Mesenchymal stem cell (in vitro differentiated cells and primary cell): Measurements from ENCODE around the gene DYNC1I2.

Experiments
- DNase-seq: peaks from one replicate; pipeline ENCODE4 v3.0.0-alpha.2; 2013
- H2AFZ ChIP-seq: one replicate; pipeline ENCODE4 v1.6.1; 2013; ENCODE audit warnings: low read depth, mild to moderate bottlenecking, control low read depth, inconsistent platforms, low read length, moderate library complexity
- H2AK5ac ChIP-seq: 2 replicates; pipeline ENCODE4 v1.6.1; 2013; ENCODE audit warnings: low read length, moderate library complexity, mild to moderate bottlenecking, inconsistent platforms; ENCODE audit not compliant: severe bottlenecking
- H2BK120ac ChIP-seq: one replicate; pipeline ENCODE4 v1.6.1; 2013; ENCODE audit warnings: low read depth, mild to moderate bottlenecking, inconsistent platforms, low read length, moderate library complexity
- H2BK12ac ChIP-seq, 2 experiments: one replicate each; pipeline ENCODE4 v1.6.1; 2013; ENCODE audit warnings: inconsistent platforms in 2 of 2, low read length in 2 of 2, mild to moderate bottlenecking in 2 of 2, moderate library complexity in 2 of 2, control low read depth in 1 of 2
- H2BK15ac ChIP-seq: one replicate; pipeline ENCODE4 v1.6.1; 2013; ENCODE audit warnings: mild to moderate bottlenecking, low read depth, inconsistent platforms; ENCODE audit not compliant: poor library complexity, severe bottlenecking
- H2BK5ac ChIP-seq: 2 replicates; pipeline ENCODE4 v1.6.1; 2013; ENCODE audit warnings: low read depth, mild to moderate bottlenecking, low read length, control low read depth, inconsistent platforms; ENCODE audit not compliant: poor library complexity, severe bottlenecking
- H3K14ac ChIP-seq, 2 experiments: one replicate each; pipeline ENCODE4 v1.6.1; 2013; ENCODE audit warnings: inconsistent platforms in 2 of 2, low read length in 2 of 2, control low read depth in 1 of 2, mild to moderate bottlenecking in 1 of 2, moderate library complexity in 1 of 2
- H3K18ac ChIP-seq, 2 experiments: one replicate each; pipeline ENCODE4 v1.6.1; 2013; ENCODE audit warnings: inconsistent platforms in 2 of 2, low read length in 2 of 2, control low read depth in 1 of 2, low read depth in 1 of 2, mild to moderate bottlenecking in 1 of 2
- H3K23ac ChIP-seq, 2 experiments: one replicate each; pipeline ENCODE4 v1.6.1; 2013; ENCODE audit warnings: inconsistent platforms in 2 of 2, low read length in 2 of 2, mild to moderate bottlenecking in 2 of 2, moderate library complexity in 2 of 2, control low read depth in 1 of 2
- H3K27ac ChIP-seq: 2 replicates; pipeline ENCODE4 v1.5.1; 2013; ENCODE audit warnings: mild to moderate bottlenecking, moderate library complexity, low read length, control low read depth, inconsistent platforms; ENCODE audit not compliant: poor library complexity, severe bottlenecking
- H3K27me3 ChIP-seq, 2 experiments: 2 replicates each; pipeline versions ENCODE4 v1.6.1 to v1.7.0; 2013; ENCODE audit warnings: low read length in 2 of 2, mild to moderate bottlenecking in 2 of 2, moderate library complexity in 2 of 2, control low read depth in 1 of 2, inconsistent platforms in 1 of 2; ENCODE audit not compliant: control insufficient read depth in 1 of 2, insufficient read depth in 1 of 2
- H3K36me3 ChIP-seq, 2 experiments: 2 replicates each; pipeline versions ENCODE4 v1.6.1 to v1.7.0; 2013; ENCODE audit warnings: low read length in 2 of 2, control low read depth in 1 of 2, inconsistent platforms in 1 of 2, low read depth in 1 of 2, mild to moderate bottlenecking in 1 of 2; ENCODE audit not compliant: insufficient read depth in 2 of 2, control insufficient read depth in 1 of 2
- H3K4ac ChIP-seq, 2 experiments: one replicate each; pipeline ENCODE4 v1.6.1; 2013; ENCODE audit warnings: inconsistent platforms in 2 of 2, low read length in 2 of 2, mild to moderate bottlenecking in 2 of 2, moderate library complexity in 2 of 2, control low read depth in 1 of 2, low read depth in 1 of 2
- H3K4me1 ChIP-seq: 2 replicates; pipeline ENCODE4 v1.6.1; 2013; ENCODE audit warnings: low read depth, low read length, control low read depth; ENCODE audit not compliant: control insufficient read depth, insufficient read depth
- H3K4me2 ChIP-seq: 2 replicates; pipeline ENCODE4 v1.6.1; 2013; ENCODE audit warnings: low read length, mild to moderate bottlenecking, inconsistent platforms; ENCODE audit not compliant: poor library complexity, severe bottlenecking
- H3K4me3 ChIP-seq, 2 experiments: 2 replicates each; pipeline versions ENCODE4 v1.5.1 to v1.7.0; 2013; ENCODE audit warnings: low read length in 2 of 2, mild to moderate bottlenecking in 2 of 2, control low read depth in 1 of 2, low read depth in 1 of 2; ENCODE audit not compliant: insufficient read depth in 1 of 2
- H3K79me1 ChIP-seq: replicated peaks from 2 replicates; pipeline ENCODE4 v1.6.1; 2013; ENCODE audit warnings: mild to moderate bottlenecking, control low read depth, low read length, inconsistent platforms; ENCODE audit not compliant: poor library complexity, severe bottlenecking
- H3K9ac ChIP-seq: 2 replicates; pipeline ENCODE4 v1.7.0; 2013; ENCODE audit warnings: mild to moderate bottlenecking, low read length, moderate library complexity
- H3K9me3 ChIP-seq: 2 replicates; pipeline ENCODE4 v1.7.0; 2013; ENCODE audit warnings: mild to moderate bottlenecking, low read length; ENCODE audit not compliant: control insufficient read depth
- H4K8ac ChIP-seq: one replicate; pipeline ENCODE4 v1.6.1; 2013; ENCODE audit warnings: inconsistent platforms, mild to moderate bottlenecking, low read length, moderate library complexity
- H4K91ac ChIP-seq: one replicate; pipeline ENCODE4 v1.6.1; 2013; ENCODE audit warnings: mild to moderate bottlenecking, low read length, inconsistent platforms
- WGBS: methylation state at CpG from one replicate; pipeline ENCODE4 v1.1.7; 2013; ENCODE audit warnings: mixed read lengths; 5-methylcytosine and 5-hydroxymethylcytosine counted together

DYNC1I2 gene

GRCh38 chr2:171788316-171788993, 101.2 kb downstream of the DYNC1I2 start:
- H2BK5ac ChIP-seq, result no peak overlapping the region
- no peak overlapping the region for H3K9ac ChIP-seq
- no peaks in the 10 kb centered on the region for H3K9me3 ChIP-seq
- H3K79me1 ChIP-seq, result peaks cover 2% of the 10 kb centered on the region
- no peak overlapping the region for H2AFZ ChIP-seq
- H4K91ac ChIP-seq, result no peak overlapping the region
- H3K4me3 ChIP-seq, result no peak overlapping the region
- 84% methylated on average over 7 of the region's 7 CpGs for WGBS
- no peak overlapping the region for H2BK12ac ChIP-seq
- no peak overlapping the region for H2BK15ac ChIP-seq
- no peak overlapping the region for H3K23ac ChIP-seq
- H3K4me1 ChIP-seq, result no peaks in the 10 kb centered on the region
- no peak overlapping the region for H3K14ac ChIP-seq
- no peak overlapping the region for H4K8ac ChIP-seq
- no peak overlapping the region for H3K4ac ChIP-seq
- peaks cover 15 to 78% of the 10 kb centered on the region in 2 experiments for H3K36me3 ChIP-seq
- no peak overlapping the region for H2BK120ac ChIP-seq
- no peak overlapping the region for H3K4me2 ChIP-seq
- H2AK5ac ChIP-seq, result no peak overlapping the region
- no peak overlapping the region for H3K27ac ChIP-seq
- DNase-seq, result no peak
- H3K27me3 ChIP-seq, result no peaks in the 10 kb centered on the region
- H3K18ac ChIP-seq, result no peak overlapping the region

- no peak overlapping the region for H3K23ac ChIP-seq
- H2AK5ac ChIP-seq, result no peak overlapping the region
- H2BK15ac ChIP-seq, result no peak overlapping the region
- no peak overlapping the region for H2BK120ac ChIP-seq
- H3K4me1 ChIP-seq, result no peaks in the 10 kb centered on the region
- no peaks in the 10 kb centered on the region for H3K9me3 ChIP-seq
- H3K14ac ChIP-seq, result no peak overlapping the region
- peaks cover 2% of the 10 kb centered on the region for H3K79me1 ChIP-seq
- H3K27ac ChIP-seq, result no peak overlapping the region
- H3K36me3 ChIP-seq, result peaks cover 15 to 64% of the 10 kb centered on the region in 2 experiments
- no peak overlapping the region for H3K4ac ChIP-seq
- H3K4me3 ChIP-seq, result no peak overlapping the region
- 78% methylated on average over 6 of the region's 6 CpGs for WGBS
- no peak for DNase-seq
- no peak overlapping the region for H4K8ac ChIP-seq
- no peak overlapping the region for H2BK5ac ChIP-seq
- H3K9ac ChIP-seq, result no peak overlapping the region
- no peak overlapping the region for H2BK12ac ChIP-seq
- H3K27me3 ChIP-seq, result no peaks in the 10 kb centered on the region
- no peak overlapping the region for H3K18ac ChIP-seq
- H4K91ac ChIP-seq, result no peak overlapping the region
- H2AFZ ChIP-seq, result no peak overlapping the region
- H3K4me2 ChIP-seq, result no peak overlapping the region
Observed at GRCh38 chr2:171789956-171790355, 102.7 kb downstream of the DYNC1I2 start.

GRCh38 chr2:171791361-171791760, 104.1 kb downstream of the DYNC1I2 start:
- H2AK5ac ChIP-seq, result no peak overlapping the region
- no peak for DNase-seq
- H2AFZ ChIP-seq, result no peak overlapping the region
- H3K14ac ChIP-seq, result no peak overlapping the region
- H2BK12ac ChIP-seq, result no peak overlapping the region
- H2BK120ac ChIP-seq, result no peak overlapping the region
- H2BK15ac ChIP-seq, result no peak overlapping the region
- no peak overlapping the region for H3K4ac ChIP-seq
- peaks cover 2% of the 10 kb centered on the region for H3K79me1 ChIP-seq
- no peak overlapping the region for H4K8ac ChIP-seq
- no peaks in the 10 kb centered on the region for H3K27me3 ChIP-seq
- H3K9ac ChIP-seq, result no peak overlapping the region
- no peak overlapping the region for H2BK5ac ChIP-seq
- H3K9me3 ChIP-seq, result no peaks in the 10 kb centered on the region
- no peak overlapping the region for H4K91ac ChIP-seq
- no peak overlapping the region for H3K27ac ChIP-seq
- H3K4me3 ChIP-seq, result no peak overlapping the region
- no peaks in the 10 kb centered on the region for H3K4me1 ChIP-seq
- no peak overlapping the region for H3K18ac ChIP-seq
- H3K4me2 ChIP-seq, result no peak overlapping the region
- 88% methylated on average over 4 of the region's 4 CpGs for WGBS
- peaks cover 10 to 55% of the 10 kb centered on the region in 2 experiments for H3K36me3 ChIP-seq
- H3K23ac ChIP-seq, result no peak overlapping the region

- Histone ChIP-seq H2AK5ac (no peak overlapping the region), H3K27me3 (no peaks in the 10 kb centered on the region), H3K36me3 (peaks cover 7 to 47% of the 10 kb centered on the region in 2 experiments), H4K91ac (no peak overlapping the region), H2BK12ac (no peak overlapping the region), H3K4me3 (no peak overlapping the region), H3K4ac (no peak overlapping the region), H3K79me1 (peaks cover 2% of the 10 kb centered on the region), H3K14ac (no peak overlapping the region), H3K4me2 (no peak overlapping the region), H2BK15ac (no peak overlapping the region), H3K23ac (no peak overlapping the region), H3K9me3 (no peaks in the 10 kb centered on the region), H2BK120ac (no peak overlapping the region), H3K4me1 (no peaks in the 10 kb centered on the region), H3K9ac (no peak overlapping the region), H2BK5ac (no peak overlapping the region), H4K8ac (no peak overlapping the region), H2AFZ (no peak overlapping the region), H3K18ac (no peak overlapping the region), H3K27ac (no peak overlapping the region)
- no peak for DNase-seq
- WGBS, result 93% methylated on average over 3 of the region's 3 CpGs
Observed at GRCh38 chr2:171792157-171792556, 104.9 kb downstream of the DYNC1I2 start.
